Activated CD8-positive, alpha-beta memory T cell treated with anti-CD3 and anti-CD28 coated beads, Interleukin-2, amount 10 ng/mL, durations not matched to agents 7 days and 5 days (primary cell): ENCODE data around the gene RYR1. TPM values are rescaled to one million over a fixed set of nuclear protein-coding genes. Genes with fewer than 3 reads are reported as not detected.

Experiments
- ATAC-seq: fragments of 150-1000 bp; cut with Tn5 transposase; one replicate; pipeline ENCODE4 v1.10.0; 2021; ENCODE audit warnings: moderate library complexity
- CTCF ChIA-PET: fragments of 350-600 bp; sonication (Branson Sonifier 250); formaldehyde crosslinking; loops from one replicate; lab custom pipeline; 2021; ENCODE audit warnings: antibody characterized with exemption; lab: Charles Lee
- DNase-seq: peaks from one replicate; pipeline ENCODE4 v3.0.0-alpha.2; 2020
- H3K27ac Mint-ChIP-seq: one replicate; pipeline ENCODE4 v1.8.0; 2021; ENCODE audit warnings: mild to moderate bottlenecking, mixed read lengths
- H3K27me3 Mint-ChIP-seq: one replicate; pipeline ENCODE4 v1.8.0; 2021; ENCODE audit warnings: mixed read lengths
- H3K36me3 Mint-ChIP-seq: one replicate; pipeline ENCODE4 v1.8.0; 2021; ENCODE audit warnings: mild to moderate bottlenecking, mixed read lengths
- H3K4me1 Mint-ChIP-seq: one replicate; pipeline ENCODE4 v1.8.0; 2021; ENCODE audit warnings: mixed read lengths
- H3K4me3 Mint-ChIP-seq: one replicate; pipeline ENCODE4 v1.8.0; 2021; ENCODE audit warnings: mild to moderate bottlenecking, moderate library complexity, mixed read lengths
- H3K9me3 Mint-ChIP-seq: one replicate; pipeline ENCODE4 v1.8.0; 2022; ENCODE audit warnings: low read depth, mixed read lengths
- total RNA-seq, 2 experiments: library from RNA; stranded (reverse); gene quantifications; one replicate each; pipeline ENCODE4 v1.2.3, GENCODE V29; 2021

Gene RYR1
- total RNA-seq, 2 experiments from 2014 or later, result 1.5 to 1.6 TPM

DNA sequence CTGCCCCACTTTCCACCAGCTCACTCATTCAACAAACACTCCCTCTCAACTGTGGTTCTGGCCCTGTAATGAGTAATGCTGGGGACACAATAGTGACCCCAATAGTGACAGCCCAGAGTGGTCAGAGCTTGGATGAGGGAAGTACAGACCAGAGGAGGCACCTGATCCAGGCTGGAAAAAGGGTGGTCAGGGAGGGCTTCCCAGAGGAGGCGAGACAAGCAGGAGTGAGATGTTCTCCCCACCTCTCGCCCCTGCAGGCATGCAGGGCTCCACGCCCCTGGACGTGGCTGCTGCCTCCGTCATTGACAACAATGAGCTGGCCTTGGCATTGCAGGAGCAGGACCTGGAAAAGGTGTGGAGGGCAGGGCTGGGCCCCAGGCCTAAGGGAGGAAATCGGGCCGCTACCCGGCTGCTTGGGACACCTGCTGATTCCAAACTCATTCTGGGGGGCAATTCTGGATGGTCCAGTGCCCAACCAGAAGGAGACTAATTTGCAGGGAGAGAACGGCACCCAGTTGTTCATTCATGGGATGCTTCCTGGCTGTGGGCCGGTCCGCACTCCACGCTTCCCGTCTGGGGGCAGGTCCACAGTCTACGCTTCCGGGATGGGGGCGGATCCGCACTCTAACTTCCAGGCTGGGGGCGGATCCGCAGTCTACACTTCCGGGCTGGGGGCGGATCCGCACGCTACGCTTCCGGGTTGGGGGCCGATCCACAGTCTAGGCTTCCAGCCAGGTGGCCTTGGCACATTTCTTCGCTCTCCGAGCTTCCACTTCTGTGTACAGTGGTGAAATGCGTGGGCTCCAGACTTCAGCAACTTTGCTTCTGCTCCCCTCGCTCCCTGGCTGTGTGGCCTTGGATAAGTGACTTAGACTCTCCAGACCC, 63.4 kb downstream of the RYR1 start:
- Mint-ChIP-seq H3K36me3 (no peaks in the 10 kb centered on the region), H3K4me1 (peaks cover 14% of the 10 kb centered on the region), H3K27me3 (peaks cover 18% of the 10 kb centered on the region), H3K4me3 (no peak overlapping the region), H3K27ac (no peak overlapping the region), H3K9me3 (no peaks in the 10 kb centered on the region)
- DNase-seq (no peak), ATAC-seq (no peak)
- CTCF ChIA-PET, result no interaction called here

DNA sequence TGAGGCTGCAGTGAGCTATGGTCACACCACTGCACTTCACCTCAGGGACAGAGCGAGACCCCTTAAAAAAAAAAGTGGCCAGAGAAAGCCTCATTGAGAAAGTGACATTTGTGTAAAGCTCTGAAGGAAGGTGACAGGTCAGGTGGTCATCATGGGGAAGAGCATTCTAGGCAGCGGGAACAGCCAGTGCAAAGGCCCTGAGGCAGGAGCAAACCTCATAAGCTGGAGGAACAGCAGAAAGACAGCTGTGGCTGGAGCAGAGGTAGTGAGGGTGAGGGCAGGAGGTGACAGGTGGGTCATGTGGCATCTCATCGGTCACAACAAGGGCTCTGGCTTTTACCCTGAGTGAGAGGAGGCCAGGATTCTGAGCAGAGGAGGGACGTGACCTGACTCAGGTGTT, 64.4 kb downstream of the RYR1 start:
- Mint-ChIP-seq H3K9me3 (no peaks in the 10 kb centered on the region), H3K27ac (no peak overlapping the region), H3K4me1 (peaks cover 6% of the 10 kb centered on the region), H3K27me3 (peaks cover 12% of the 10 kb centered on the region), H3K4me3 (no peak overlapping the region), H3K36me3 (no peaks in the 10 kb centered on the region)
- DNase-seq (no peak), ATAC-seq (no peak)
- CTCF ChIA-PET, result no interaction called here

DNA sequence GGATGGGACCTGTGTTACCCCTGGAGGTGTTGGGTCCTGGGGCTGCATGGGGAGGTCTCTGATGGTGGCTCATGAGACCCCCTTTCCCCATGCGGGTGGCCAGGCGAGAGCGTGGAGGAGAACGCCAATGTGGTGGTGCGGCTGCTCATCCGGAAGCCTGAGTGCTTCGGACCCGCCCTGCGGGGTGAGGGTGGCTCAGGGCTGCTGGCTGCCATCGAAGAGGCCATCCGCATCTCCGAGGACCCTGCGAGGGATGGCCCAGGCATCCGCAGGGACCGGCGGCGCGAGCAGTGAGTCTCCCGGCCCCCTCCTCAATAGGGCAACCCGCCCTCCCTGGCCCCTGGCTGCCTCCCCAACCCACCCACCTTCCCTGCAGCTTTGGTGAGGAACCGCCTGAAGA, 66.0 kb downstream of the RYR1 start:
- H3K4me3 Mint-ChIP-seq, result no peak overlapping the region
- no peak overlapping the region for H3K27ac Mint-ChIP-seq
- H3K9me3 Mint-ChIP-seq, result no peaks in the 10 kb centered on the region
- H3K36me3 Mint-ChIP-seq, result no peaks in the 10 kb centered on the region
- H3K27me3 Mint-ChIP-seq, result peaks cover 1% of the 10 kb centered on the region
- H3K4me1 Mint-ChIP-seq, result no peaks in the 10 kb centered on the region
- DNase-seq, result no peak
- CTCF ChIA-PET, result no interaction called here
- no peak for ATAC-seq

DNA sequence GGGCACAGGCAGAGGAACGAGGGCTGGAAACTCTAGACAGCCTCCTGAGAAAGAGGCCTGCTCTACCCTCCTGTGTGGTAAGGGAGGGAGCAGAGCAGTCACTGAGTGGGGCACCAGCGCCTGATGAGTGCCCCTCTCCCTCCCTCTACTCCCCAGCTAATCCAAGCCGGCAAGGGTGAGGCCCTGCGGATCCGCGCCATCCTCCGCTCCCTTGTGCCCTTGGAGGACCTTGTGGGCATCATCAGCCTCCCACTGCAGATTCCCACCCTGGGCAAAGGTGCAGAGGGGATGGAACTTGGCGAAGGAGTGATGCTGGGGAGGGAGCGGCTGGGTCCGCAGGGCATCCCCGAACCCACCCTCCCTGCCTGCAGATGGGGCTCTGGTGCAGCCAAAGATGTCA, 67.0 kb downstream of the RYR1 start:
- ATAC-seq (no peak), DNase-seq (no peak)
- CTCF ChIA-PET, result no interaction called here
- Mint-ChIP-seq H3K27me3 (no peaks in the 10 kb centered on the region), H3K27ac (no peak overlapping the region), H3K4me3 (no peak overlapping the region), H3K4me1 (no peaks in the 10 kb centered on the region), H3K9me3 (no peaks in the 10 kb centered on the region), H3K36me3 (no peaks in the 10 kb centered on the region)

DNA sequence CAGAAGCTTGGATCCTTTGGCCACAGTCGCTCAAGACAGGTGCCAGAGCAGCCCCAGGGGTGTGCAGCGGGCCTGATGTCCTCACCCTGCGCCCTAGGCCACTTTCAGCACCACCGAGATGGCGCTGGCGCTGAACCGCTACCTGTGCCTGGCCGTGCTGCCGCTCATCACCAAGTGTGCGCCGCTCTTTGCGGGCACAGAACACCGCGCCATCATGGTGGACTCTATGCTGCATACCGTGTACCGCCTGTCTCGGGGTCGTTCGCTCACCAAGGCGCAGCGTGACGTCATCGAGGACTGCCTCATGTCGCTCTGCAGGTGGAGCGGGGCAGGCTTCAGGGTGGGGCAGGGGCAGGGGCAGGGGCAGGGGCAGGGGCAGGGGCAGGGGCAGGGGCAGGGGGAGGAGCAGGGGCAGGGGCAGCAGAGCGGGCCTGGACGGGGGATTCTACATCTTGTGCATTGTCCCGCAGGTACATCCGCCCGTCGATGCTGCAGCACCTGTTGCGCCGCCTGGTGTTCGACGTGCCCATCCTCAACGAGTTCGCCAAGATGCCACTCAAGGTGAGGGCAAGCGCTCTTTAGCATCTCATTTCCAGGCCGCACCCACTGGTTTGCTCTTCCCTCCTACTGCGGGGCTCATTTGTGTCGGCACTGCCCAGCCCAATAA, 69.1 kb downstream of the RYR1 start:
- H3K4me1 Mint-ChIP-seq, result no peaks in the 10 kb centered on the region
- H3K9me3 Mint-ChIP-seq, result no peaks in the 10 kb centered on the region
- H3K36me3 Mint-ChIP-seq, result no peaks in the 10 kb centered on the region
- CTCF ChIA-PET, result no interaction called here
- no peaks in the 10 kb centered on the region for H3K27me3 Mint-ChIP-seq
- no peak overlapping the region for H3K4me3 Mint-ChIP-seq
- ATAC-seq (no peak), DNase-seq (no peak)
- no peak overlapping the region for H3K27ac Mint-ChIP-seq

DNA sequence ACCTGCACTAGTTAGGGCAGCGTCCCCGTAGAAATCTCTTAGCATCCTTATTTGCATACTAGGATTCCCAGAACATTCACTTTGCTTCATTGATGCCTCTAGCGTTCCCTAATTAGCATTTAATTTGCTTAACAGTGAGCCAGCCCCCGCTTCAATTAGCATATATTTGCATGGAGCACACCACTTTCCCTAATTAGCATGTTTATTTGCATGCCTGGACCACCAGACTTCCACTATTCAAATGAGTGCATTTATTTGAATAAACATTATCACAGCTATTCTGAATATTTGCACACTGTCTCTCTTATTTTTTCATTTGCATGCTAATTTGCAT, 69.6 kb downstream of the RYR1 start:
- CTCF ChIA-PET, result no interaction called here
- no peaks in the 10 kb centered on the region for H3K27me3 Mint-ChIP-seq
- ATAC-seq (no peak), DNase-seq (no peak)
- no peaks in the 10 kb centered on the region for H3K36me3 Mint-ChIP-seq
- no peaks in the 10 kb centered on the region for H3K4me1 Mint-ChIP-seq
- no peak overlapping the region for H3K4me3 Mint-ChIP-seq
- no peaks in the 10 kb centered on the region for H3K9me3 Mint-ChIP-seq
- H3K27ac Mint-ChIP-seq, result no peak overlapping the region

DNA sequence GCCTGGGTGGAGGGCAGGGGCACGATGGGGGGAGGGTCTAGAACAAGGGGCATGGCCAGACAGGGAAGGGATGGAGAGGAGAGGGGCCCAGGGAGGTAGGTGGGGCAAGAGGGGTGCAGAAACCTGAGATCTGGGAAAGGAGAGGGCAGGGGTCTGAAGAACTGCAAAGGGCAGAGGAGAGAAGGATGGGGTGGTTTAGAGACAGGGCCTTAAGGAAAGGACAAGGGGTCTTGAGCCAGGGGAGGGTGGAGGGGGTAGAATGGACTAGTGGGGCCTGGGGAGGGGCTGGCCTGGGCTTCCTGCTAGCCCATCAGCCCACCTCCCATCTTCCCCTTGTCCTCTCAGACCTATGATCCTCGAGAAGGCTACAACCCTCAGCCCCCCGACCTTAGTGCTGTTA, 72.5 kb downstream of the RYR1 start:
- Mint-ChIP-seq H3K36me3 (no peaks in the 10 kb centered on the region), H3K27ac (no peak overlapping the region)
- CTCF ChIA-PET, result interaction anchor here (1.0 to 1.2 kb wide), 2 partner anchors 10 to 103 kb away, joined by 3 read pairs; partner anchors contain the start of gene FAM98C

DNA sequence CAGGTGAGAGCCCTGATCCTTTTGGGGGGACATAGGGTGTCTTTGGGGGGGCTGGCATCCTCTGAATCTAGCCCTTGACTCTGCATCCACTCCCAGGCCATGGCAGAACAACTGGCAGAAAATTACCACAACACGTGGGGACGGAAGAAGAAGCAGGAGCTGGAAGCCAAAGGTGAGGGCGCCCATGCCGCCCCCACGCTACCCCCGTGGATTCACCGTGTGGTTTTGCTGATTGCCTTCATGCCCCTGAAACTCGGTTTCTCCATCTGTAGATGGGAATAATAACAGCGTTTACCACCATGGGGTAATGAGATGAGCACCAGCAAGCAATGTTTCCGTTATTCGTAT, 72.9 kb downstream of the RYR1 start:
- H3K4me1 Mint-ChIP-seq, result no peaks in the 10 kb centered on the region
- H3K36me3 Mint-ChIP-seq, result no peaks in the 10 kb centered on the region
- ATAC-seq (no peak), DNase-seq (no peak)
- no peak overlapping the region for H3K27ac Mint-ChIP-seq
- no peak overlapping the region for H3K4me3 Mint-ChIP-seq
- CTCF ChIA-PET, result interaction anchor here (1.0 to 1.2 kb wide), 2 partner anchors 9 to 103 kb away, joined by 3 read pairs; partner anchors contain the start of gene FAM98C
- peaks cover 19% of the 10 kb centered on the region for H3K27me3 Mint-ChIP-seq
- no peaks in the 10 kb centered on the region for H3K9me3 Mint-ChIP-seq

More for the DNA sequence above, 72.5 kb downstream of the RYR1 start:
- Mint-ChIP-seq H3K9me3 (no peaks in the 10 kb centered on the region), H3K27me3 (peaks cover 16% of the 10 kb centered on the region), H3K4me3 (no peak overlapping the region), H3K4me1 (no peaks in the 10 kb centered on the region)
- ATAC-seq (no peak), DNase-seq (no peak)

DNA sequence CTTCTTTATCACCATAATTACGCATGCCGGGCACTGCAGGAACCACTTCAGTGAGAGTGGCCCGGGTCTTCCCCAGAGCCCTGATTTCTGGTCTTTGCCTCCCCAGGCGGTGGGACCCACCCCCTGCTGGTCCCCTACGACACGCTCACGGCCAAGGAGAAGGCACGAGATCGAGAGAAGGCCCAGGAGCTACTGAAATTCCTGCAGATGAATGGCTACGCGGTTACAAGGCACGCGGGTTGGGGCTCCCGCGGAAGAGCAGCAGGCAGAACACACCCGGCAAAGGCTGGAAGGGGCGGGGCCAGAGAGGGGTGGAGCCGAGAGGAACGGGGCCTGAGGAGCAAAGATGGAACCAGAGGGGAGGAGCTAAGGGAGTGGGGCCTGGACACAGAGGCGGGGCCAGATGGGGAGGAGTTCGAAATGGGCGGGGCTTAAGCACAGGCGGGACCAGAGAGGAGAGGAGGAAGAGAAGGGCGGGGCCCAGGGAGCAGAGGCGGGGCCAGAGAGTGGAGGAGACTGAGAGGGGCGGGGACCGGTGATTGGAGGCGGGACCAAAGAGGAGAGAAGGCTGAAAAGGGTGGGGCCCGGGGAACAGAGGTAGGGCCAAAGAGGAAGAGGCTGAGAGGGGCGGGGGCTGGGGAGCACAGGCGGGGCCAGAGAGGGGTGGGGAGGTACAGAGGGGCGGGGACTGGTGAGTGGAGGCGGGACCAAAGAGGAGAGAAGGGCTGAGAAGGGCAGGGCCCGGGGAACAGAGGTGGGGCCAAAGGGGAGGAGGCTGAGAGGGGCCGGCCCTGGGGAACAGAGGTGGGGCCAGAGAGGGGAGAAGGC, 73.4 kb downstream of the RYR1 start:
- Mint-ChIP-seq H3K9me3 (no peaks in the 10 kb centered on the region), H3K36me3 (no peaks in the 10 kb centered on the region), H3K4me3 (no peak overlapping the region), H3K4me1 (no peaks in the 10 kb centered on the region), H3K27me3 (peaks cover 22% of the 10 kb centered on the region), H3K27ac (no peak overlapping the region)
- DNase-seq (peak; percentile 90), ATAC-seq (peak; percentile 89)
- CTCF ChIA-PET, result interaction anchor here (1.0 to 1.2 kb wide), 2 partner anchors 9 to 104 kb away, joined by 3 read pairs; partner anchors contain the start of gene FAM98C

DNA sequence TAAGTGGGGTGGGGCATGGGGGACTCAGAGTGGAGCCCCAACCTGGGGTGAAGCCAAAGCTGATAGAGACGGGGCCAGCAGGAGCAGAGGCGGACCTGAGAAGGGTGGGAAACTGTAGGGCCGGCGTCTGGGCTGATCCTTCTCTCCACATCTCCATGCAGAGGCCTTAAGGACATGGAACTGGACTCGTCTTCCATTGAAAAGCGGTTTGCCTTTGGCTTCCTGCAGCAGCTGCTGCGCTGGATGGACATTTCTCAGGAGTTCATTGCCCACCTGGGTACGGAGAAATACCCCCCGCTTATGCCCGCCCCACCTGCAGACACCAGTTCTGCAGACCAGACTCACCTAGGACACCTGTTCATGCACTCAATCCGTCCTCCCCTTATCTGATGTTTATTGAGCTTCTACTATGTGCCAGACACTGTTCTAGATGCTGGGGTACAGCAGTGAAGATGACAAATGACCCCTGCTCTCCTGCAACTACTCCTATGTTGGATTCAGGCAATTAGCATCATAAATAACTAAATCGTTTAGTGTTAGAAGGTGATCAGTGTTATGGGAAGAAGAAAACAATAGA, 74.1 kb downstream of the RYR1 start:
- no peak for ATAC-seq
- CTCF ChIA-PET, result no interaction called here
- no peak for DNase-seq
- Mint-ChIP-seq H3K27ac (no peak overlapping the region), H3K4me3 (no peak overlapping the region), H3K27me3 (peaks cover 27% of the 10 kb centered on the region), H3K36me3 (no peaks in the 10 kb centered on the region), H3K9me3 (no peaks in the 10 kb centered on the region), H3K4me1 (peaks cover 3% of the 10 kb centered on the region)

DNA sequence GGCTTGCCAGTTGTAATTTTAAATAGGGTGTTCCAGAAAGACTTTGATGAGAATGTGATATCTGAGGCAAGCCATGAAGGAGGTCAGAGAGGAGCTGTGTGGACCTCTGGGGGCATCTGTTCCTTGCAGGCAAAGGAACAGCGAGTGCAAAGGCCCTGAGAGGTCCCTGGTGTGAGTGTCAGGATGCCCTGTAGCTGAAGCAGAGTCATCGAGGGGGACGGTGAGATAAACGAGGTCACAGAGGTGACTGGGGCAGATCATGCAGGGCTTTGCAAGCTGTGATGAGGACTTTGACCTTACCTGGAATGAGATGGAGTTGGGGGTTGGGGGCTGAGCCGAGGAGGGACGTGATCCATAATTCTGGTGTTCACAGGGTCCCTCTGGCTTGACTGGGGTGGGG, 75.0 kb downstream of the RYR1 start:
- Mint-ChIP-seq H3K9me3 (no peaks in the 10 kb centered on the region), H3K4me3 (no peak overlapping the region), H3K27ac (no peak overlapping the region), H3K4me1 (peaks cover 10% of the 10 kb centered on the region), H3K27me3 (peaks cover 27% of the 10 kb centered on the region), H3K36me3 (no peaks in the 10 kb centered on the region)
- ATAC-seq (no peak), DNase-seq (no peak)
- CTCF ChIA-PET, result interaction anchor here (1.2 to 2.7 kb wide), 2 partner anchors 105 to 127 kb away, joined by 4 to 10 read pairs; partner anchors contain the start of gene FAM98C

DNA sequence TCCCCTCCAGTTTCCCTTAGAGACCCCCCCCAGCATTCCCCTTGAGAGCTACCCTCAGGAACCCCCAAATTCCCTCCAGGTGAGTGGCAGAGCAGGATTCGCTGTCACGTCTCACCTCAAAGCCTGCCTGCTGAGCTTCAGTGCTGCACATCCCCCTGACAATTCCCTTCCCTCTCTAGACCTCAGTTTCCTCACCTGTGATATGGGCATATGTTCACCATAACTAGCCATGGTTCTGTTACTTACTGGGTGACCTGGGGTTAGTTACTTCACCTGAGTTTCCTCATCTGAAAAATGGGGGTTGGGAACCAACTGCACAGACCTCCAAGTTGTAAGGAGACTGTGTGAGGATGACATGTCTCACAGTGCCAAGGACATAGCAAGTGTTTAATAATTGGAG, 75.5 kb downstream of the RYR1 start:
- no peak overlapping the region for H3K4me3 Mint-ChIP-seq
- no peaks in the 10 kb centered on the region for H3K36me3 Mint-ChIP-seq
- peaks cover 15% of the 10 kb centered on the region for H3K4me1 Mint-ChIP-seq
- no peak overlapping the region for H3K27ac Mint-ChIP-seq
- no peak for ATAC-seq
- CTCF ChIA-PET, result interaction anchor here (1.2 to 2.7 kb wide), 2 partner anchors 106 to 127 kb away, joined by 4 to 10 read pairs; partner anchors contain the start of gene FAM98C
- peaks cover 27% of the 10 kb centered on the region for H3K27me3 Mint-ChIP-seq
- no peak for DNase-seq
- H3K9me3 Mint-ChIP-seq, result no peaks in the 10 kb centered on the region
